Aorta (tissue), 5 donors: ENCODE data around the gene SLC39A11. TPM values are rescaled to one million over a fixed set of nuclear protein-coding genes. Genes with fewer than 3 reads are reported as not detected.

Experiments
- ATAC-seq: fragments of 200-7000 bp; cut with Tn5 transposase; one replicate; pipeline ENCODE4 v1.9.1; 2022; ENCODE audit warnings: moderate library complexity; ENCODE audit not compliant: low FRiP score
- DNase-seq, 2 donors: peaks; one replicate each; pipeline ENCODE4 v3.0.0-alpha.2; 2020
- H3K27ac ChIP-seq, 2 donors: one replicate each; pipeline ENCODE4 v1.5.1; 2013; ENCODE audit warnings: low read length in 2 of 2, mild to moderate bottlenecking in 2 of 2, moderate library complexity in 2 of 2, control low read depth in 1 of 2, inconsistent platforms in 1 of 2, low read depth in 1 of 2
- H3K27me3 ChIP-seq, 2 donors: one replicate each; pipeline ENCODE4 v1.6.1; 2013; ENCODE audit warnings: control low read depth in 1 of 2, low read length in 1 of 2, mild to moderate bottlenecking in 1 of 2, moderate library complexity in 1 of 2; ENCODE audit not compliant: insufficient read depth in 2 of 2, control insufficient read depth in 1 of 2
- H3K36me3 ChIP-seq, 2 donors: one replicate each; pipeline ENCODE4 v1.6.1; 2013; ENCODE audit warnings: control low read depth in 1 of 2, low read length in 1 of 2, mild to moderate bottlenecking in 1 of 2; ENCODE audit not compliant: insufficient read depth in 2 of 2, control insufficient read depth in 1 of 2
- H3K4me1 ChIP-seq, 2 donors: one replicate each; pipeline ENCODE4 v1.6.1; 2013; ENCODE audit warnings: low read length in 2 of 2, control low read depth in 1 of 2, mild to moderate bottlenecking in 1 of 2, moderate library complexity in 1 of 2; ENCODE audit not compliant: insufficient read depth in 2 of 2, control insufficient read depth in 1 of 2
- H3K4me3 ChIP-seq, 2 donors: one replicate each; pipeline ENCODE4 v1.5.1; 2013; ENCODE audit warnings: low read length in 2 of 2, control low read depth in 1 of 2, mild to moderate bottlenecking in 1 of 2
- H3K9me3 ChIP-seq: one replicate; pipeline ENCODE4 v1.6.1; 2013; ENCODE audit warnings: mild to moderate bottlenecking, low read length; ENCODE audit not compliant: control insufficient read depth
- WGBS, 2 donors: extraction: QIAGEN DNeasy Blood & Tissue Kit; methylation state at CpG; one replicate each; pipeline ENCODE4 v1.1.7; 2013; 5-methylcytosine and 5-hydroxymethylcytosine counted together
- intact Hi-C, 2 donors: fragments of 100-400 bp; cut with DNase I; formaldehyde crosslinking; loops; one replicate each; pipeline versions ENCODE4 v1.14.2 to v1.15.0; 2022
- polyA plus RNA-seq, 2 donors: library from polyadenylated mRNA; stranded (reverse); fragments of 200-250 nt; gene quantifications; one replicate each; pipeline ENCODE4 v1.2.3, GENCODE V29; 2013
- total RNA-seq, 2 donors: library from RNA; stranded (reverse); fragmentation: NEBNext Ultra II Directional; extraction: Animal tissue kit (Norgen Biotek cat#: 25700); gene quantifications; one replicate each; pipeline ENCODE4 v1.2.1, GENCODE V29; 2021
- donor health status: healthy with polysubstance abuse.
- donor health status: Bipolar disorder and iron deficiency.
- donor health status: DM: no; HTN: no; CAD: no.
- donor health status: DM: no; HTN: no; CAD: no.
- donor health status: DM: yes; HTN: yes; CAD: no.

Gene SLC39A11
- total and polyA plus RNA-seq, 4 donors = 9.3 to 31.8 (median 17.5) TPM

GRCh38 chr17:72693956-72694355 lies 398.5 kb downstream of the SLC39A11 start:
- no peak overlapping the region for H3K4me3 ChIP-seq
- no peak overlapping the region for H3K27ac ChIP-seq
- DNase-seq = no peak
- intact Hi-C loops = no loop called here
- 93 to 96% methylated on average over 4 of the region's 4 CpGs for WGBS, 2 donors
- no peaks in the 10 kb centered on the region for H3K4me1 ChIP-seq
- no peaks in the 10 kb centered on the region for H3K27me3 ChIP-seq
- H3K9me3 ChIP-seq = no peaks in the 10 kb centered on the region
- ATAC-seq = no peak
- no peaks in the 10 kb centered on the region for H3K36me3 ChIP-seq

GRCh38 chr17:72693151-72693878 lies 399.2 kb downstream of the SLC39A11 start:
- no peaks in the 10 kb centered on the region for H3K4me1 ChIP-seq
- WGBS, 2 donors = 89 to 91% methylated on average over 15 of the region's 15 CpGs
- H3K4me3 ChIP-seq = no peak overlapping the region
- DNase-seq (no peak), ATAC-seq (no peak)
- no peaks in the 10 kb centered on the region for H3K27me3 ChIP-seq
- no peaks in the 10 kb centered on the region for H3K36me3 ChIP-seq
- H3K9me3 ChIP-seq = no peaks in the 10 kb centered on the region
- intact Hi-C loops = no loop called here
- no peak overlapping the region for H3K27ac ChIP-seq

- H3K27ac ChIP-seq = no peak overlapping the region
- no peak overlapping the region for H3K4me3 ChIP-seq
- H3K36me3 ChIP-seq = no peaks in the 10 kb centered on the region
- DNase-seq = no peak
- WGBS, 2 donors = 69 to 86% methylated on average over 2 of the region's 2 CpGs
- no peaks in the 10 kb centered on the region for H3K9me3 ChIP-seq
- intact Hi-C loops = no loop called here
- no peak for ATAC-seq
- no peaks in the 10 kb centered on the region for H3K4me1 ChIP-seq
- no peaks in the 10 kb centered on the region for H3K27me3 ChIP-seq
These were observed 399.8 kb downstream of the SLC39A11 start for GRCh38 chr17:72692676-72693075.

- no peak overlapping the region for H3K4me3 ChIP-seq
- no peak for ATAC-seq
- no peaks in the 10 kb centered on the region for H3K27me3 ChIP-seq
- intact Hi-C loops = no loop called here
- H3K9me3 ChIP-seq = no peaks in the 10 kb centered on the region
- 54 to 65% methylated on average over 4 of the region's 4 CpGs for WGBS, 2 donors
- H3K4me1 ChIP-seq = no peaks in the 10 kb centered on the region
- H3K36me3 ChIP-seq = no peaks in the 10 kb centered on the region
- no peak for DNase-seq
- no peak overlapping the region for H3K27ac ChIP-seq
These were observed 400.9 kb downstream of the SLC39A11 start for GRCh38 chr17:72691586-72691985.

GRCh38 chr17:72691017-72691416 lies 401.5 kb downstream of the SLC39A11 start:
- Histone ChIP-seq H3K27me3 (no peaks in the 10 kb centered on the region), H3K27ac (no peak overlapping the region), H3K36me3 (no peaks in the 10 kb centered on the region), H3K4me3 (no peak overlapping the region), H3K9me3 (no peaks in the 10 kb centered on the region), H3K4me1 (no peaks in the 10 kb centered on the region)
- ATAC-seq (no peak), DNase-seq (no peak)
- WGBS, 2 donors = 93 to 96% methylated on average over 3 of the region's 3 CpGs
- intact Hi-C loops = no loop called here

- ATAC-seq = no peak
- no peak overlapping the region for H3K27ac ChIP-seq
- intact Hi-C loops = no loop called here
- no peak overlapping the region for H3K4me3 ChIP-seq
- no peaks in the 10 kb centered on the region for H3K9me3 ChIP-seq
- H3K4me1 ChIP-seq = no peaks in the 10 kb centered on the region
- 68 to 74% methylated on average over 7 of the region's 7 CpGs for WGBS, 2 donors
- H3K27me3 ChIP-seq = no peaks in the 10 kb centered on the region
- DNase-seq = no peak
- H3K36me3 ChIP-seq = no peaks in the 10 kb centered on the region
These were observed 404.6 kb downstream of the SLC39A11 start for GRCh38 chr17:72687886-72688285.

GRCh38 chr17:72684405-72685020 lies 408.0 kb downstream of the SLC39A11 start:
- no peak for ATAC-seq
- Histone ChIP-seq H3K27me3 (no peaks in the 10 kb centered on the region), H3K4me1 (no peaks in the 10 kb centered on the region), H3K4me3 (no peak overlapping the region), H3K9me3 (no peaks in the 10 kb centered on the region), H3K36me3 (no peaks in the 10 kb centered on the region), H3K27ac (no peak overlapping the region)
- no peak for DNase-seq
- 86 to 91% methylated on average over 11 of the region's 11 CpGs for WGBS, 2 donors
- intact Hi-C loops = no loop called here

- no peaks in the 10 kb centered on the region for H3K36me3 ChIP-seq
- no peak overlapping the region for H3K27ac ChIP-seq
- H3K4me1 ChIP-seq = no peaks in the 10 kb centered on the region
- no peaks in the 10 kb centered on the region for H3K9me3 ChIP-seq
- 45 to 53% methylated on average over 10 of the region's 10 CpGs for WGBS, 2 donors
- H3K27me3 ChIP-seq = no peaks in the 10 kb centered on the region
- peak; percentile 49 for ATAC-seq
- intact Hi-C loops = no loop called here
- H3K4me3 ChIP-seq = no peak overlapping the region
- DNase-seq = no peak
These were observed 408.7 kb downstream of the SLC39A11 start for GRCh38 chr17:72683506-72684404.
